ENCODE data around the gene ZFAND4.

ZFAND4 gene

DNA sequence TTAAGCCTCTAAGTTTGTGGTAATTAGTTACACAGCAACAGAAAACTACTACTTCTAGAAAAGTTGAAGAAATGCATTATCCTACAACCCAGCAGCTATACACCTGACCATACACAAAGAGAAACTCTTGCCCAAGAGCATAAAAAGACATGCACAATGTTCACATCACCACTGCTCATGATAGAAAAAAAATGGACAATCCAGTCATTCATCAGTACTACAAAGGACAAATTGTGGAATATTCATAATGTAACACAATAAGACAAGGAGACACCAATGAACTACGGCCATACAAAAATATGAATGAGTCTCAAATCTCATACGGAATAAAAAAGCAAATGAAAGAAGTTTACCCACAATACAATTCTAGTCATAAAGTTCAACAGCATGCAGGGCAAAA is 87.4 kb downstream of the ZFAND4 start:
- no peak for ATAC-seq
- no peak for TF ChIP-seq OSR1 (CRISPR knock-in tag; IDR thresholded peaks at IDR 0.05)
- TF ChIP-seq, protein P1, sequence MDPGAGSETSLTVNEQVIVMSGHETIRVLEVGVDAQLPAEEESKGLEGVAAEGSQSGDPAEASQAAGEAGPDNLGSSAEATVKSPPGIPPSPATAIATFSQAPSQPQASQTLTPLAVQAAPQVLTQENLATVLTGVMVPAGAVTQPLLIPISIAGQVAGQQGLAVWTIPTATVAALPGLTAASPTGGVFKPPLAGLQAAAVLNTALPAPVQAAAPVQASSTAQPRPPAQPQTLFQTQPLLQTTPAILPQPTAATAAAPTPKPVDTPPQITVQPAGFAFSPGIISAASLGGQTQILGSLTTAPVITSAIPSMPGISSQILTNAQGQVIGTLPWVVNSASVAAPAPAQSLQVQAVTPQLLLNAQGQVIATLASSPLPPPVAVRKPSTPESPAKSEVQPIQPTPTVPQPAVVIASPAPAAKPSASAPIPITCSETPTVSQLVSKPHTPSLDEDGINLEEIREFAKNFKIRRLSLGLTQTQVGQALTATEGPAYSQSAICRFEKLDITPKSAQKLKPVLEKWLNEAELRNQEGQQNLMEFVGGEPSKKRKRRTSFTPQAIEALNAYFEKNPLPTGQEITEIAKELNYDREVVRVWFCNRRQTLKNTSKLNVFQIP (CRISPR knock-in tag; IDR thresholded peaks at IDR 0.05; ENCODE audit: borderline replicate concordance, low read depth): no peak
- no peak for TF ChIP-seq TCF4 (CRISPR knock-in tag; IDR thresholded peaks at IDR 0.05; ENCODE audit: borderline replicate concordance)
- no peak for TF ChIP-seq ZNF70 (CRISPR knock-in tag; IDR thresholded peaks at IDR 0.05)
- no peak for TF ChIP-seq ISL1 (CRISPR knock-in tag; IDR thresholded peaks at IDR 0.05)
- TF ChIP-seq ZFP3 (CRISPR knock-in tag; IDR thresholded peaks at IDR 0.05): no peak
- TF ChIP-seq ZC3H10 (CRISPR knock-in tag; IDR thresholded peaks at IDR 0.05): no peak
- TF ChIP-seq, protein P2, sequence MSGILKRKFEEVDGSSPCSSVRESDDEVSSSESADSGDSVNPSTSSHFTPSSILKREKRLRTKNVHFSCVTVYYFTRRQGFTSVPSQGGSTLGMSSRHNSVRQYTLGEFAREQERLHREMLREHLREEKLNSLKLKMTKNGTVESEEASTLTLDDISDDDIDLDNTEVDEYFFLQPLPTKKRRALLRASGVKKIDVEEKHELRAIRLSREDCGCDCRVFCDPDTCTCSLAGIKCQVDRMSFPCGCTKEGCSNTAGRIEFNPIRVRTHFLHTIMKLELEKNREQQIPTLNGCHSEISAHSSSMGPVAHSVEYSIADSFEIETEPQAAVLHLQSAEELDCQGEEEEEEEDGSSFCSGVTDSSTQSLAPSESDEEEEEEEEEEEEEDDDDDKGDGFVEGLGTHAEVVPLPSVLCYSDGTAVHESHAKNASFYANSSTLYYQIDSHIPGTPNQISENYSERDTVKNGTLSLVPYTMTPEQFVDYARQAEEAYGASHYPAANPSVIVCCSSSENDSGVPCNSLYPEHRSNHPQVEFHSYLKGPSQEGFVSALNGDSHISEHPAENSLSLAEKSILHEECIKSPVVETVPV (CRISPR knock-in tag; IDR thresholded peaks at IDR 0.05): no peak
- TF ChIP-seq, protein P3, sequence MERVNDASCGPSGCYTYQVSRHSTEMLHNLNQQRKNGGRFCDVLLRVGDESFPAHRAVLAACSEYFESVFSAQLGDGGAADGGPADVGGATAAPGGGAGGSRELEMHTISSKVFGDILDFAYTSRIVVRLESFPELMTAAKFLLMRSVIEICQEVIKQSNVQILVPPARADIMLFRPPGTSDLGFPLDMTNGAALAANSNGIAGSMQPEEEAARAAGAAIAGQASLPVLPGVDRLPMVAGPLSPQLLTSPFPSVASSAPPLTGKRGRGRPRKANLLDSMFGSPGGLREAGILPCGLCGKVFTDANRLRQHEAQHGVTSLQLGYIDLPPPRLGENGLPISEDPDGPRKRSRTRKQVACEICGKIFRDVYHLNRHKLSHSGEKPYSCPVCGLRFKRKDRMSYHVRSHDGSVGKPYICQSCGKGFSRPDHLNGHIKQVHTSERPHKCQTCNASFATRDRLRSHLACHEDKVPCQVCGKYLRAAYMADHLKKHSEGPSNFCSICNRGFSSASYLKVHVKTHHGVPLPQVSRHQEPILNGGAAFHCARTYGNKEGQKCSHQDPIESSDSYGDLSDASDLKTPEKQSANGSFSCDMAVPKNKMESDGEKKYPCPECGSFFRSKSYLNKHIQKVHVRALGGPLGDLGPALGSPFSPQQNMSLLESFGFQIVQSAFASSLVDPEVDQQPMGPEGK (CRISPR knock-in tag; IDR thresholded peaks at IDR 0.05; ENCODE audit: borderline replicate concordance): no peak
- TF ChIP-seq SNAI2 (CRISPR knock-in tag; IDR thresholded peaks at IDR 0.05): no peak
- TF ChIP-seq CSDC2 (CRISPR knock-in tag; IDR thresholded peaks at IDR 0.05): no peak
- no peak for TF ChIP-seq TOX (CRISPR knock-in tag; IDR thresholded peaks at IDR 0.05; ENCODE audit: borderline replicate concordance)
- TF ChIP-seq ZNF8 (CRISPR knock-in tag; IDR thresholded peaks at IDR 0.05): no peak
- TF ChIP-seq PPARA (CRISPR knock-in tag; IDR thresholded peaks at IDR 0.05; ENCODE audit: borderline replicate concordance): no peak
- no peak for TF ChIP-seq GLIS3 (CRISPR knock-in tag; IDR thresholded peaks at IDR 0.05)

DNA sequence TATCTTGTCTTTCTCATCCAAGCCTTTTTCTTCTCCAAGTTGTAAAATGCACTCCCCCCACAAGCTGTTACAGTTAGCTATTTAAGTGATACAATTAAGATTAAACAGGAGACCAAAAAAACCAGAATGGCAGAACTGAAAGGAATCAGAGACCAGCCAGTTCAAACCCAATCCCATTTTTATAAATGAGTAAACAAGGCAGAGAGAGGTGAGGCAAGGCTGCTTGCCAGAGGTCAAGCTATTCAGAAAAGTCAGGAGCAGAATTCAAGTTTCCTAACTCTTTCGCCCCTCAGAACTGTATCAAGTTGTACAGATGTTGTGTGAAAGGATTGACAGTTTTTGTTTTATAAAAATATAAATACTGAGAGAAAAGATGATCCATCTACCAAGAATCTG is 90.2 kb downstream of the ZFAND4 start:
- TF ChIP-seq, protein P3 (CRISPR knock-in tag; IDR thresholded peaks at IDR 0.05; ENCODE audit: borderline replicate concordance): no peak
- TF ChIP-seq ZNF565 (CRISPR knock-in tag; conservative IDR thresholded peaks at IDR 0.05; ENCODE audit: low read depth): no peak
- no peak for TF ChIP-seq ISL1 (CRISPR knock-in tag; IDR thresholded peaks at IDR 0.05)
- TF ChIP-seq BACH2 (CRISPR knock-in tag; IDR thresholded peaks at IDR 0.05; ENCODE audit: borderline replicate concordance): no peak
- no peak for TF ChIP-seq TOX (CRISPR knock-in tag; IDR thresholded peaks at IDR 0.05; ENCODE audit: borderline replicate concordance)
- TF ChIP-seq, protein P4, sequence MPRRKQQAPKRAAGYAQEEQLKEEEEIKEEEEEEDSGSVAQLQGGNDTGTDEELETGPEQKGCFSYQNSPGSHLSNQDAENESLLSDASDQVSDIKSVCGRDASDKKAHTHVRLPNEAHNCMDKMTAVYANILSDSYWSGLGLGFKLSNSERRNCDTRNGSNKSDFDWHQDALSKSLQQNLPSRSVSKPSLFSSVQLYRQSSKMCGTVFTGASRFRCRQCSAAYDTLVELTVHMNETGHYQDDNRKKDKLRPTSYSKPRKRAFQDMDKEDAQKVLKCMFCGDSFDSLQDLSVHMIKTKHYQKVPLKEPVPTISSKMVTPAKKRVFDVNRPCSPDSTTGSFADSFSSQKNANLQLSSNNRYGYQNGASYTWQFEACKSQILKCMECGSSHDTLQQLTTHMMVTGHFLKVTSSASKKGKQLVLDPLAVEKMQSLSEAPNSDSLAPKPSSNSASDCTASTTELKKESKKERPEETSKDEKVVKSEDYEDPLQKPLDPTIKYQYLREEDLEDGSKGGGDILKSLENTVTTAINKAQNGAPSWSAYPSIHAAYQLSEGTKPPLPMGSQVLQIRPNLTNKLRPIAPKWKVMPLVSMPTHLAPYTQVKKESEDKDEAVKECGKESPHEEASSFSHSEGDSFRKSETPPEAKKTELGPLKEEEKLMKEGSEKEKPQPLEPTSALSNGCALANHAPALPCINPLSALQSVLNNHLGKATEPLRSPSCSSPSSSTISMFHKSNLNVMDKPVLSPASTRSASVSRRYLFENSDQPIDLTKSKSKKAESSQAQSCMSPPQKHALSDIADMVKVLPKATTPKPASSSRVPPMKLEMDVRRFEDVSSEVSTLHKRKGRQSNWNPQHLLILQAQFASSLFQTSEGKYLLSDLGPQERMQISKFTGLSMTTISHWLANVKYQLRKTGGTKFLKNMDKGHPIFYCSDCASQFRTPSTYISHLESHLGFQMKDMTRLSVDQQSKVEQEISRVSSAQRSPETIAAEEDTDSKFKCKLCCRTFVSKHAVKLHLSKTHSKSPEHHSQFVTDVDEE (CRISPR knock-in tag; IDR thresholded peaks at IDR 0.05): no peak
- no peak for TF ChIP-seq GLIS3 (CRISPR knock-in tag; IDR thresholded peaks at IDR 0.05)
- no peak for TF ChIP-seq RARB (CRISPR knock-in tag; IDR thresholded peaks at IDR 0.05)
- TF ChIP-seq PPARA (CRISPR knock-in tag; IDR thresholded peaks at IDR 0.05; ENCODE audit: borderline replicate concordance): no peak
- no peak for TF ChIP-seq ESRRG (CRISPR knock-in tag; IDR thresholded peaks at IDR 0.05)
- no peak for TF ChIP-seq OSR1 (CRISPR knock-in tag; IDR thresholded peaks at IDR 0.05)
- no peak for TF ChIP-seq ZFP30 (CRISPR knock-in tag; IDR thresholded peaks at IDR 0.05)
- TF ChIP-seq, protein P2 (CRISPR knock-in tag; IDR thresholded peaks at IDR 0.05): no peak
- TF ChIP-seq ZFP3 (CRISPR knock-in tag; IDR thresholded peaks at IDR 0.05): no peak
- TF ChIP-seq, protein P5, sequence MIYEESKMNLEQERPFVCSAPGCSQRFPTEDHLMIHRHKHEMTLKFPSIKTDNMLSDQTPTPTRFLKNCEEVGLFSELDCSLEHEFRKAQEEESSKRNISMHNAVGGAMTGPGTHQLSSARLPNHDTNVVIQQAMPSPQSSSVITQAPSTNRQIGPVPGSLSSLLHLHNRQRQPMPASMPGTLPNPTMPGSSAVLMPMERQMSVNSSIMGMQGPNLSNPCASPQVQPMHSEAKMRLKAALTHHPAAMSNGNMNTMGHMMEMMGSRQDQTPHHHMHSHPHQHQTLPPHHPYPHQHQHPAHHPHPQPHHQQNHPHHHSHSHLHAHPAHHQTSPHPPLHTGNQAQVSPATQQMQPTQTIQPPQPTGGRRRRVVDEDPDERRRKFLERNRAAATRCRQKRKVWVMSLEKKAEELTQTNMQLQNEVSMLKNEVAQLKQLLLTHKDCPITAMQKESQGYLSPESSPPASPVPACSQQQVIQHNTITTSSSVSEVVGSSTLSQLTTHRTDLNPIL (CRISPR knock-in tag; IDR thresholded peaks at IDR 0.05; ENCODE audit: low read depth): no peak
- TF ChIP-seq SNAI2 (CRISPR knock-in tag; IDR thresholded peaks at IDR 0.05): no peak
- TF ChIP-seq CSDC2 (CRISPR knock-in tag; IDR thresholded peaks at IDR 0.05): no peak
- TF ChIP-seq, protein P1 (CRISPR knock-in tag; IDR thresholded peaks at IDR 0.05; ENCODE audit: borderline replicate concordance, low read depth): no peak
- no peak for TF ChIP-seq ARNTL (CRISPR knock-in tag; IDR thresholded peaks at IDR 0.05; ENCODE audit: borderline replicate concordance, low read depth)
- no peak for ATAC-seq
